ENCODE measurements around the gene CTSW.
A peak's percentile ranks its signal among the peaks of the same experiment; 100 is the strongest.

DNA sequence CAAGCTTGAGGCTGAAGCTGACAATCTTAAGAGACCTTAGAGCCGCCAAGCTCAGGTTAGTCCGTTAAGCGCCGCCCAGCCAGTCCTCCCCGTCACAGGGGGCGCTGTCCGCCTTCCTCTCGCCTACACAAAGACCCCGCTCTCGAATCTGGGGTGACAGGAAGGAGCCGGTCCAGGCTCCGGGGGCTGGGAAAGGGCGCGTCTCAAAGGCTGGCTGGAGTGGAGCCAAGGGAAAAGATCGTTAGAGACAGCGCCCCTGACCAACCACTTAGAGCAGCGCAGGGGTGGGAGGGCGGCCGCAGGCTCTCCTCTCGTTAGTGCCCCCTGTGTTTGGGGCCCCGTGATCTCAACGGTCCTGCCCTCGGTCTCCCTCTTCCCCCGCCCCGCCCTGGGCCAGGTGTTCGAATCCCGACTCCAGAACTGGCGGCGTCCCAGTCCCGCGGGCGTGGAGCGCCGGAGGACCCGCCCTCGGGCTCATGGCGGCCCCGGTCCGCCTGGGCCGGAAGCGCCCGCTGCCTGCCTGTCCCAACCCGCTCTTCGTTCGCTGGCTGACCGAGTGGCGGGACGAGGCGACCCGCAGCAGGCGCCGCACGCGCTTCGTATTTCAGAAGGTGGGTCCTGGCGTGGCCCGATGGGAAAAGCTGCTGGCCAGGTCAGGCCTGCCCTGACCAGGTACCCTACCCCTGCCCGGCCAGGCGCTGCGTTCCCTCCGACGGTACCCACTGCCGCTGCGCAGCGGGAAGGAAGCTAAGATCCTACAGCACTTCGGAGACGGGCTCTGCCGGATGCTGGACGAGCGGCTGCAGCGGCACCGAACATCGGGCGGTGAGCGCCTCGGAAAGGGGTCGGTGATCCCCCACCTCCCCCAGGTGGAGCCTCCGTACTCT lies 19.1 kb upstream of the CTSW start, which contains the start of gene MUS81:
- TF ChIP-seq, protein P1, sequence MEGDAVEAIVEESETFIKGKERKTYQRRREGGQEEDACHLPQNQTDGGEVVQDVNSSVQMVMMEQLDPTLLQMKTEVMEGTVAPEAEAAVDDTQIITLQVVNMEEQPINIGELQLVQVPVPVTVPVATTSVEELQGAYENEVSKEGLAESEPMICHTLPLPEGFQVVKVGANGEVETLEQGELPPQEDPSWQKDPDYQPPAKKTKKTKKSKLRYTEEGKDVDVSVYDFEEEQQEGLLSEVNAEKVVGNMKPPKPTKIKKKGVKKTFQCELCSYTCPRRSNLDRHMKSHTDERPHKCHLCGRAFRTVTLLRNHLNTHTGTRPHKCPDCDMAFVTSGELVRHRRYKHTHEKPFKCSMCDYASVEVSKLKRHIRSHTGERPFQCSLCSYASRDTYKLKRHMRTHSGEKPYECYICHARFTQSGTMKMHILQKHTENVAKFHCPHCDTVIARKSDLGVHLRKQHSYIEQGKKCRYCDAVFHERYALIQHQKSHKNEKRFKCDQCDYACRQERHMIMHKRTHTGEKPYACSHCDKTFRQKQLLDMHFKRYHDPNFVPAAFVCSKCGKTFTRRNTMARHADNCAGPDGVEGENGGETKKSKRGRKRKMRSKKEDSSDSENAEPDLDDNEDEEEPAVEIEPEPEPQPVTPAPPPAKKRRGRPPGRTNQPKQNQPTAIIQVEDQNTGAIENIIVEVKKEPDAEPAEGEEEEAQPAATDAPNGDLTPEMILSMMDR (conservative IDR thresholded peaks at IDR 0.05; ENCODE audit: low read length): peak; percentile 94
- no peak for TF ChIP-seq EZH2phosphoT487 (IDR thresholded peaks at IDR 0.05; ENCODE audit: borderline replicate concordance, low read depth, low read length)
